ENCODE data around the gene UPK3A. TPM values are rescaled to one million over a fixed set of nuclear protein-coding genes. Genes with fewer than 3 reads are reported as not detected.
"Not testable (repeated sequence)": the region's sequence is repeated elsewhere in the genome, so short reads cannot be mapped to it uniquely, and the experiment has no call there.

The UPK3A gene
- total and polyA plus RNA-seq, 12 donors = 0.17 TPM; not detected in 11

- no peaks in the 10 kb centered on the region for H3K9me3 ChIP-seq (replicated peaks in 1 of 3)
- H3K27ac ChIP-seq = peak overlapping the region in 2 of 5 donors; percentile 52 to 62
- TF ChIP-seq CTCF (IDR thresholded peaks at IDR 0.05) = no peak
- TF ChIP-seq POLR2A (IDR thresholded peaks at IDR 0.05) = no peak
- DNase-seq = no peak
- no peaks in the 10 kb centered on the region for H3K27me3 ChIP-seq
- peaks cover 7 to 18% of the 10 kb centered on the region in 2 donors for H3K4me1 ChIP-seq (replicated peaks in 1 of 2)
- no peaks in the 10 kb centered on the region for H3K36me3 ChIP-seq (replicated peaks in 1 of 2)
- WGBS, 4 donors = 80 to 94% (median 89%) methylated on average over 3 to 7 of the region's 7 CpGs
- intact Hi-C loops (cut with DNase I) = loop anchor here (5.0 kb wide), 3 partner anchors 160 to 280 kb away; no protein-coding TSS in a partner anchor
- H3K4me3 ChIP-seq = no peak overlapping the region
These were observed 12.3 kb upstream of the UPK3A start for GRCh38 chr22:45272498-45272897.

GRCh38 chr22:45273452-45274075, 11.2 kb upstream of the UPK3A start:
- intact Hi-C loops (cut with DNase I) = loop anchor here (5.0 kb wide), 3 partner anchors 159 to 279 kb away; no protein-coding TSS in a partner anchor
- Histone ChIP-seq H3K4me3 (no peak overlapping the region), H3K9me3 (replicated peaks in 1 of 3) (no peaks in the 10 kb centered on the region), H3K4me1 (replicated peaks in 1 of 2) (peaks cover 7 to 18% of the 10 kb centered on the region in 2 donors), H3K27ac (no peak overlapping the region), H3K27me3 (no peaks in the 10 kb centered on the region), H3K36me3 (replicated peaks in 1 of 2) (no peaks in the 10 kb centered on the region)
- no peak for TF ChIP-seq CTCF (IDR thresholded peaks at IDR 0.05)
- no peak for TF ChIP-seq POLR2A (IDR thresholded peaks at IDR 0.05)
- 74 to 88% (median 85%) methylated on average over 9 to 15 of the region's 15 CpGs for WGBS, 4 donors
- no peak for DNase-seq

GRCh38 chr22:45276507-45277105, 8.1 kb upstream of the UPK3A start:
- intact Hi-C loops (cut with DNase I) = no loop called here

GRCh38 chr22:45277720-45278119, 7.0 kb upstream of the UPK3A start:
- DNase-seq; H3K27ac ChIP-seq; H3K27me3 ChIP-seq; H3K4me1 ChIP-seq (replicated peaks in 1 of 2); intact Hi-C loops (cut with DNase I); H3K36me3 ChIP-seq (replicated peaks in 1 of 2); H3K9me3 ChIP-seq (replicated peaks in 1 of 3); H3K4me3 ChIP-seq: not testable (repeated sequence)
- 66 to 77% (median 73%) methylated on average over 7 of the region's 7 CpGs for WGBS, 4 donors

More at GRCh38 chr22:45276507-45277105, 8.1 kb upstream of the UPK3A start:
- H3K4me3 ChIP-seq = no peak overlapping the region
- peaks cover 0 to 10% of the 10 kb centered on the region in 2 donors for H3K4me1 ChIP-seq (replicated peaks in 1 of 2)
- WGBS, 4 donors = 83 to 86% (median 84%) methylated on average over 6 to 12 of the region's 12 CpGs
- TF ChIP-seq CTCF (IDR thresholded peaks at IDR 0.05) (no peak), POLR2A (IDR thresholded peaks at IDR 0.05) (no peak)
- H3K9me3 ChIP-seq (replicated peaks in 1 of 3) = no peaks in the 10 kb centered on the region
- no peaks in the 10 kb centered on the region for H3K36me3 ChIP-seq (replicated peaks in 1 of 2)
- H3K27ac ChIP-seq = no peak overlapping the region
- no peaks in the 10 kb centered on the region for H3K27me3 ChIP-seq
- no peak for DNase-seq

Data from adrenal gland (tissue), 12 donors.